ENCODE measurements around the gene DRAM2. TPM values are rescaled to one million over a fixed set of nuclear protein-coding genes. Genes with fewer than 3 reads are reported as not detected.
A peak's percentile ranks its signal among the peaks of the same experiment; 100 is the strongest.

The DRAM2 gene
- total and polyA plus RNA-seq, 9 of the 15 experiments (the other 6 are each of a cell fraction or from before 2014, with no cell fraction given): 29.0 to 161 (median 53.5) TPM

DNA sequence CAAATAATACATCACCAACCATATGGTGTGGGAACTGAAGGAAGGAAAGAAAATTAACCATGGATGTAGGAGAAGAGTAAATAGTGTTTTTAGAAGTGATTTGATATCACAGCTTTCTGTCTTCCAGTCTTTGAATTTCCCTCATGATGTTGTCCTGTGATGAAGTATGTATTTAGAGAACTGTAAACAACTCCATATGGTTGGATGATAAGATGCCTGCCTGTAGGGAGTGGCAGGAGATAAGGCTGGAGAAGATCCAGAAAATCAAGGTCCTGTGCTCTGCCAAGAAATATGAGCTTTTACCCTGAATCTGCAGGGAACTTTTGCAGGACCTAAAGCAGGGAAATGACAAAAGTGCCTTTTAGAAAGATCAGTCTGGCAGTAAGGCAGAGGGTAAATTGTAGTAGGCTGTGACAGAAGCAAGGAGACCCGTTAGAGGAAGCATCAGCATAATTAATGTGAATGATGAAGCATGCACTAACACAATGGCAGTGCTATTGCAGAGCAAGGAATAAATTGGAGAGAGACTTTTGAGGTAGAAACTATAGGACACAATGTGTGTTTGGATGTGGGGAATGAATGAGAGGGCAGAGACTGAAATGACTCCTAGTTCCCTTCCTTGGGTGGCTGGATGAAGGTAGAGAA, 22.1 kb upstream of the DRAM2 start (continued):
- TF ChIP-seq MED1 (CRISPR knock-in tag; IDR thresholded peaks at IDR 0.05; ENCODE audit: borderline replicate concordance) (no peak), FOXJ2 (tag; IDR thresholded peaks at IDR 0.05) (peak; percentile 99), NUFIP1 (IDR thresholded peaks at IDR 0.05; ENCODE audit: partially characterized antibody) (no peak), BACH1 (tag; IDR thresholded peaks at IDR 0.05) (no peak; the same call in 1 of the 2 replicates), ZNF212 (CRISPR knock-in tag; IDR thresholded peaks at IDR 0.05) (no peak), ZNF668 (CRISPR knock-in tag; IDR thresholded peaks at IDR 0.05) (no peak), ZNF766 (CRISPR knock-in tag; conservative IDR thresholded peaks at IDR 0.05) (peak; percentile 96), FOXP1 (CRISPR knock-in tag; IDR thresholded peaks at IDR 0.05) (peak; percentile 94), ZNF79 (CRISPR knock-in tag; IDR thresholded peaks at IDR 0.05; ENCODE audit: low read depth) (peak; percentile 72), IRF2 (CRISPR knock-in tag; IDR thresholded peaks at IDR 0.05) (no peak), TFAP4 (CRISPR knock-in tag; IDR thresholded peaks at IDR 0.05; ENCODE audit: borderline replicate concordance) (peak; percentile 29; the same call in 1 of the 2 replicates), TBP (optimal IDR thresholded peaks at IDR 0.05; ENCODE audit: low read depth, low read length) (no peak), RBBP5 (IDR thresholded peaks at IDR 0.05; ENCODE audit: borderline replicate concordance, insufficient read depth, low read length, poor library complexity, severe bottlenecking) (no peak), ETV6 (IDR thresholded peaks at IDR 0.05; ENCODE audit: borderline replicate concordance in 1 of 2, low read depth in 2 of 2, low read length in 1 of 2) (peak in 1 of 2 experiments; percentile 49; a peak in 1 of 4 replicates), ETV6 (CRISPR knock-in tag; IDR thresholded peaks at IDR 0.05; ENCODE audit: borderline replicate concordance) (no peak), NFIC (IDR thresholded peaks at IDR 0.05) (peak; percentile 99), PPARD (CRISPR knock-in tag; IDR thresholded peaks at IDR 0.05) (no peak), MCM5 (IDR thresholded peaks at IDR 0.05; ENCODE audit: low read depth) (no peak), ZNF175 (CRISPR knock-in tag; IDR thresholded peaks at IDR 0.05; ENCODE audit: low read depth) (peak; percentile 93), RAD51 (IDR thresholded peaks at IDR 0.05; ENCODE audit: borderline replicate concordance, low read depth) (no peak), RFX5 (IDR thresholded peaks at IDR 0.05; ENCODE audit: low read depth, low read length) (no peak), NEUROD1 (IDR thresholded peaks at IDR 0.05; ENCODE audit: borderline replicate concordance, low read depth, low read length, partially characterized antibody) (peak; percentile 75), ELK1 (CRISPR knock-in tag; IDR thresholded peaks at IDR 0.05) (no peak), ILK (tag; IDR thresholded peaks at IDR 0.05; ENCODE audit: borderline replicate concordance, low read depth) (no peak), ZNF24 (IDR thresholded peaks at IDR 0.05) (no peak; the same call in 1 of the 2 replicates), RBM25 (IDR thresholded peaks at IDR 0.05; ENCODE audit: low read depth, low read length, severe bottlenecking) (no peak), EP300 (IDR thresholded peaks at IDR 0.05; ENCODE audit: low read length) (peak; percentile 98), ZNF75A (CRISPR knock-in tag; IDR thresholded peaks at IDR 0.05) (peak; percentile 57; the same call in 1 of the 2 replicates), DACH1 (IDR thresholded peaks at IDR 0.05; ENCODE audit: partially characterized antibody) (peak; percentile 62)
- TF ChIP-seq, protein P1, sequence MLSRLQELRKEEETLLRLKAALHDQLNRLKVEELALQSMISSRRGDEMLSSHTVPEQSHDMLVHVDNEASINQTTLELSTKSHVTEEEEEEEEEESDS (CRISPR knock-in tag; IDR thresholded peaks at IDR 0.05): no peak

Measured in K562 (cell line).